Bronchial epithelial cell (primary cell): Measurements from ENCODE around the gene MACROD1. TPM values are rescaled to one million over a fixed set of nuclear protein-coding genes. Genes with fewer than 3 reads are reported as not detected.

ENCODE experiments used
- DNase-seq: peaks from one replicate; pipeline ENCODE4 v3.0.0-alpha.2; 2010; ENCODE audit warnings: low read depth
- FAIRE-seq: peaks from 2 replicates; lab custom pipeline; 2011; peaks lifted over from hg19 to GRCh38; lab: Jason Lieb, UNC
- H3K27me3 ChIP-seq: 2 replicates; pipeline ENCODE4 v1.5.1; 2011; ENCODE audit warnings: low read length; ENCODE audit not compliant: control insufficient read depth, insufficient read depth
- H3K36me3 ChIP-seq: 2 replicates; pipeline ENCODE4 v1.5.1; 2011; ENCODE audit warnings: low read length; ENCODE audit not compliant: control insufficient read depth, insufficient read depth
- H3K4me3 ChIP-seq: 2 replicates; pipeline ENCODE4 v1.5.1; 2011; ENCODE audit warnings: mild to moderate bottlenecking, low read depth, low read length, control low read depth
- total RNA-seq: library from RNA; depleted of rRNA; stranded (reverse); fragments of >200 nt; gene quantifications from 2 replicates; pipeline ENCODE4 v1.2.1, GENCODE V29; 2014
- TF ChIP-seq, protein P1 (sequence below): IDR thresholded peaks from 2 replicates; pipeline ENCODE4 v1.5.1; 2011; ENCODE audit warnings: mild to moderate bottlenecking, moderate library complexity, low read length, control low read depth, inconsistent platforms; ENCODE audit not compliant: insufficient read depth, severe bottlenecking

MACROD1 gene
- total RNA-seq, 1 donor from 2014 or later = 17.9 TPM

GRCh38 chr11:64144587-64145472 is 21.1 kb downstream of the MACROD1 start:
- no peak for DNase-seq
- Histone ChIP-seq H3K36me3 (no peaks in the 10 kb centered on the region), H3K27me3 (no peaks in the 10 kb centered on the region), H3K4me3 (no peak overlapping the region)
- FAIRE-seq = no peak
- TF ChIP-seq, protein P1, sequence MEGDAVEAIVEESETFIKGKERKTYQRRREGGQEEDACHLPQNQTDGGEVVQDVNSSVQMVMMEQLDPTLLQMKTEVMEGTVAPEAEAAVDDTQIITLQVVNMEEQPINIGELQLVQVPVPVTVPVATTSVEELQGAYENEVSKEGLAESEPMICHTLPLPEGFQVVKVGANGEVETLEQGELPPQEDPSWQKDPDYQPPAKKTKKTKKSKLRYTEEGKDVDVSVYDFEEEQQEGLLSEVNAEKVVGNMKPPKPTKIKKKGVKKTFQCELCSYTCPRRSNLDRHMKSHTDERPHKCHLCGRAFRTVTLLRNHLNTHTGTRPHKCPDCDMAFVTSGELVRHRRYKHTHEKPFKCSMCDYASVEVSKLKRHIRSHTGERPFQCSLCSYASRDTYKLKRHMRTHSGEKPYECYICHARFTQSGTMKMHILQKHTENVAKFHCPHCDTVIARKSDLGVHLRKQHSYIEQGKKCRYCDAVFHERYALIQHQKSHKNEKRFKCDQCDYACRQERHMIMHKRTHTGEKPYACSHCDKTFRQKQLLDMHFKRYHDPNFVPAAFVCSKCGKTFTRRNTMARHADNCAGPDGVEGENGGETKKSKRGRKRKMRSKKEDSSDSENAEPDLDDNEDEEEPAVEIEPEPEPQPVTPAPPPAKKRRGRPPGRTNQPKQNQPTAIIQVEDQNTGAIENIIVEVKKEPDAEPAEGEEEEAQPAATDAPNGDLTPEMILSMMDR = no peak

DNA sequence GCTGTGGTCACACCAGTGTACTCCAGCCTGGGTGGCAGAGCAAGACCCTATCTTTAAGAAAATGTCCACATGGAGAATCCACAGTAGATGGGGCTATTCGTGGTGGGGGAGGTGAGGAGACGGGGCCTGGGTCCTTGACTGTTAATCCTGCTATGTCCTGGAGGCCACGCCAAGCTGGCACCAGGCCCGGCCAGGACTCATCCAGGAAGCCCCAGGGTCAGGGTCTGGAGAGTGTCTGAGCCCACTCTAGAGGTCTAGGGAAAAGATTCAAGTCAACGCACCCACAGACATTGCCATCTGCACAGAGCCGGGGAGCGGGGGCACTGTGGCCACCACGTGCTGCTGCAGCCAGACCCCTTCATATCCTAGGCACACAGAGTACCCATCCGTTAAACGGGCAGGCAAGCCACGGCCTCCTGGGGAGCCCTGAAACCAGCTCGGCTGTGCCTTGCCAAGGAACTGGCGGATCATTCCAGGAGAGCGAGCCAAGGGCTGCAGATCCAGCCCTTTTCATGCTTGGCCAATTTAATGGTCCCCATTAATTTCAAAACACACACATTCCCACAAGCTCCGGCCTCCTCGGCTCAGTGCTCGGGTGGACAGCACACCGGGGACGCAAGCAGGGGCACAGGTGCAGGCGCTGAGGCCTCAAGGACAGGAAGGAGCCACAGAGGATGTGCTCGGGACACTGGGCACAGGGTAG is 24.7 kb downstream of the MACROD1 start:
- Histone ChIP-seq H3K36me3 (no peaks in the 10 kb centered on the region), H3K27me3 (no peaks in the 10 kb centered on the region), H3K4me3 (no peak overlapping the region)
- FAIRE-seq (no peak), DNase-seq (no peak)
- TF ChIP-seq, protein P1 = no peak

DNA sequence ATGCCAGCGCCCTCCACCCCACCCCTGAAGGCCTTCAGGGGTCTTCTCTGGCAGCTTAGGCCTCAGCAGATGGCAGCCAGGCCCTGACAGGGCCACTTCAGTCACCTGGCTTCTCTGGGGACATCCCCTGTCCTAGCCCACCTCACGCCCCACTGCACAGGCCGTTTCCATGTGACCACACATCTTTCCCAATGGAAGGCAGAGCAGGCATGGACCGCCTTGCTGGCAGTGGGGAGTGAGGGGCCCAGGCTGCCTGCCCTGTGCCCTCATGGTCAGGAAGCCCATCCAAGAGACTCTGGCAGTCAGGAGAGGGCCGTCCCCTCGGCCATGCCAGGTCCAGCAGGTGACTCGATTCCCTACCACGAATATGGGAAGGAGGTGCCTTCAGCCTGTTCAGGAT is 25.8 kb downstream of the MACROD1 start:
- DNase-seq = no peak
- Histone ChIP-seq H3K36me3 (no peaks in the 10 kb centered on the region), H3K27me3 (no peaks in the 10 kb centered on the region), H3K4me3 (no peak overlapping the region)
- no peak for FAIRE-seq
- TF ChIP-seq, protein P1 = no peak

DNA sequence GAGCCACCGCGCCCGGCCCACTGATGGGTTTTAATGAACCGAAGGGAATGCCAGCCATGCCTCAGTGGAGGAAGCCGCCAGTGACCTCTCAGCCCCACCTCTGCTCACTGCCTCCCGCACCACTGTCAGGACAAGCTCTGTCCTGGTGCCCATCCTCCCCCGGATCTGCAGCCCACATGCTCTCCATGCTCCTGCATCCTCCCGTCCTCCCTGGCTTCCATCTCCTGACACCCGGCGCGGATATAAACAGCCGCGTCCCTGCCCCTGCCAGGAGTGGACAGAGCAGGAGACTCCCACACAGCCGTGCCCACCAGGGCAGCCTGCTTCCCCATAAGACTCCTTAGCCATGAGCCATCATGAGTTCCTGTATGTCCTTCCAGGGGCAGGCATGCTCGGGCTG is 26.9 kb downstream of the MACROD1 start:
- no peak for DNase-seq
- Histone ChIP-seq H3K4me3 (no peak overlapping the region), H3K27me3 (no peaks in the 10 kb centered on the region), H3K36me3 (no peaks in the 10 kb centered on the region)
- TF ChIP-seq, protein P1 = no peak
- no peak for FAIRE-seq

- no peak for DNase-seq
- H3K4me3 ChIP-seq = no peak overlapping the region
- no peaks in the 10 kb centered on the region for H3K27me3 ChIP-seq
- no peaks in the 10 kb centered on the region for H3K36me3 ChIP-seq
- TF ChIP-seq, protein P1 = no peak
- no peak for FAIRE-seq
Measured at GRCh38 chr11:64138398-64138797, 27.5 kb downstream of the MACROD1 start.
